Measurements from ENCODE around the gene PIK3AP1. TPM values are rescaled to one million over a fixed set of nuclear protein-coding genes. Genes with fewer than 3 reads are reported as not detected.

Gene PIK3AP1
- total RNA-seq, 1 experiment from 2014 or later, result 131 TPM

- Histone ChIP-seq H3K9me3 (ENCODE audit: low read length) (no peaks in the 10 kb centered on the region), H2AFZ (ENCODE audit: low read length) (no peak overlapping the region), H3K9ac (ENCODE audit: low read length) (no peak overlapping the region), H3K79me2 (ENCODE audit: low read length) (no peaks in the 10 kb centered on the region; the same call in 1 of the 2 replicates), H3K36me3 (ENCODE audit: insufficient read depth, low read length) (peaks cover 20% of the 10 kb centered on the region), H3K4me3 (ENCODE audit: low read length) (no peak overlapping the region), H3K27me3 (ENCODE audit: low read length) (no peaks in the 10 kb centered on the region), H3K9me2 (replicated peaks; ENCODE audit: insufficient read depth, low read length) (no peaks in the 10 kb centered on the region), H3K27ac (ENCODE audit: low read length) (no peak overlapping the region), H3K4me1 (ENCODE audit: low read length) (no peaks in the 10 kb centered on the region), H3K4me2 (ENCODE audit: low read depth, low read length, poor library complexity, severe bottlenecking) (no peak overlapping the region), H4K20me1 (ENCODE audit: insufficient read depth, low read depth, low read length) (no peaks in the 10 kb centered on the region)
- DNase-seq, result no peak
Observed at GRCh38 chr10:96606216-96606615, 114.1 kb downstream of the PIK3AP1 start.

GRCh38 chr10:96600337-96600736, 120.0 kb downstream of the PIK3AP1 start:
- Histone ChIP-seq H3K36me3 (ENCODE audit: insufficient read depth, low read length) (peaks cover 14% of the 10 kb centered on the region; the same call in 1 of the 2 replicates), H4K20me1 (ENCODE audit: insufficient read depth, low read depth, low read length) (no peaks in the 10 kb centered on the region), H3K4me1 (ENCODE audit: low read length) (peaks cover 7% of the 10 kb centered on the region; the same call in 1 of the 2 replicates), H3K79me2 (ENCODE audit: low read length) (no peaks in the 10 kb centered on the region), H3K27ac (ENCODE audit: low read length) (no peak overlapping the region), H3K9me3 (ENCODE audit: low read length) (no peaks in the 10 kb centered on the region), H3K9ac (ENCODE audit: low read length) (no peak overlapping the region), H3K9me2 (replicated peaks; ENCODE audit: insufficient read depth, low read length) (no peaks in the 10 kb centered on the region), H3K27me3 (ENCODE audit: low read length) (no peaks in the 10 kb centered on the region), H3K4me2 (ENCODE audit: low read depth, low read length, poor library complexity, severe bottlenecking) (no peak overlapping the region), H3K4me3 (ENCODE audit: low read length) (no peak overlapping the region), H2AFZ (ENCODE audit: low read length) (no peak overlapping the region)
- no peak for DNase-seq

GRCh38 chr10:96598846-96599245, 121.5 kb downstream of the PIK3AP1 start:
- Histone ChIP-seq H3K4me3 (ENCODE audit: low read length) (no peak overlapping the region), H4K20me1 (ENCODE audit: insufficient read depth, low read depth, low read length) (no peaks in the 10 kb centered on the region), H3K4me1 (ENCODE audit: low read length) (peaks cover 7% of the 10 kb centered on the region; the same call in 1 of the 2 replicates), H3K9me2 (replicated peaks; ENCODE audit: insufficient read depth, low read length) (no peaks in the 10 kb centered on the region), H3K9ac (ENCODE audit: low read length) (no peak overlapping the region), H2AFZ (ENCODE audit: low read length) (no peak overlapping the region), H3K27me3 (ENCODE audit: low read length) (no peaks in the 10 kb centered on the region), H3K36me3 (ENCODE audit: insufficient read depth, low read length) (peaks cover 27% of the 10 kb centered on the region; the same call in 1 of the 2 replicates), H3K4me2 (ENCODE audit: low read depth, low read length, poor library complexity, severe bottlenecking) (no peak overlapping the region), H3K9me3 (ENCODE audit: low read length) (no peaks in the 10 kb centered on the region), H3K27ac (ENCODE audit: low read length) (no peak overlapping the region), H3K79me2 (ENCODE audit: low read length) (no peaks in the 10 kb centered on the region)
- no peak for DNase-seq

- H3K9me2 ChIP-seq (replicated peaks; ENCODE audit: insufficient read depth, low read length), result no peaks in the 10 kb centered on the region
- no peak overlapping the region for H3K4me2 ChIP-seq (ENCODE audit: low read depth, low read length, poor library complexity, severe bottlenecking)
- H2AFZ ChIP-seq (ENCODE audit: low read length), result no peak overlapping the region
- no peak overlapping the region for H3K4me3 ChIP-seq (ENCODE audit: low read length)
- H3K27ac ChIP-seq (ENCODE audit: low read length), result no peak overlapping the region
- H3K27me3 ChIP-seq (ENCODE audit: low read length), result no peaks in the 10 kb centered on the region
- H4K20me1 ChIP-seq (ENCODE audit: insufficient read depth, low read depth, low read length), result no peaks in the 10 kb centered on the region
- peaks cover 7% of the 10 kb centered on the region; the same call in 1 of the 2 replicates for H3K4me1 ChIP-seq (ENCODE audit: low read length)
- no peaks in the 10 kb centered on the region for H3K9me3 ChIP-seq (ENCODE audit: low read length)
- no peak for DNase-seq
- H3K9ac ChIP-seq (ENCODE audit: low read length), result no peak overlapping the region
- H3K79me2 ChIP-seq (ENCODE audit: low read length), result no peaks in the 10 kb centered on the region
- peaks cover 33% of the 10 kb centered on the region; the same call in 1 of the 2 replicates for H3K36me3 ChIP-seq (ENCODE audit: insufficient read depth, low read length)
Observed at GRCh38 chr10:96596422-96597407, 123.6 kb downstream of the PIK3AP1 start.

- no peaks in the 10 kb centered on the region for H4K20me1 ChIP-seq (ENCODE audit: insufficient read depth, low read depth, low read length)
- H3K36me3 ChIP-seq (ENCODE audit: insufficient read depth, low read length), result peaks cover 33% of the 10 kb centered on the region; the same call in 1 of the 2 replicates
- H3K79me2 ChIP-seq (ENCODE audit: low read length), result no peaks in the 10 kb centered on the region
- no peaks in the 10 kb centered on the region for H3K9me3 ChIP-seq (ENCODE audit: low read length)
- H3K9ac ChIP-seq (ENCODE audit: low read length), result no peak overlapping the region
- no peaks in the 10 kb centered on the region for H3K9me2 ChIP-seq (replicated peaks; ENCODE audit: insufficient read depth, low read length)
- no peak overlapping the region for H3K4me3 ChIP-seq (ENCODE audit: low read length)
- no peaks in the 10 kb centered on the region for H3K27me3 ChIP-seq (ENCODE audit: low read length)
- H3K27ac ChIP-seq (ENCODE audit: low read length), result no peak overlapping the region
- peaks cover 10% of the 10 kb centered on the region for H3K4me1 ChIP-seq (ENCODE audit: low read length)
- H3K4me2 ChIP-seq (ENCODE audit: low read depth, low read length, poor library complexity, severe bottlenecking), result no peak overlapping the region
- no peak overlapping the region for H2AFZ ChIP-seq (ENCODE audit: low read length)
- DNase-seq, result no peak
Observed at GRCh38 chr10:96595741-96596140, 124.6 kb downstream of the PIK3AP1 start.

GRCh38 chr10:96591946-96592345, 128.4 kb downstream of the PIK3AP1 start:
- no peak overlapping the region for H2AFZ ChIP-seq (ENCODE audit: low read length)
- peaks cover 25% of the 10 kb centered on the region; the same call in 1 of the 2 replicates for H3K36me3 ChIP-seq (ENCODE audit: insufficient read depth, low read length)
- H3K4me1 ChIP-seq (ENCODE audit: low read length), result peaks cover 44% of the 10 kb centered on the region
- DNase-seq, result no peak
- no peaks in the 10 kb centered on the region for H3K9me3 ChIP-seq (ENCODE audit: low read length)
- no peaks in the 10 kb centered on the region for H3K27me3 ChIP-seq (ENCODE audit: low read length)
- H3K27ac ChIP-seq (ENCODE audit: low read length), result no peak overlapping the region
- no peaks in the 10 kb centered on the region for H3K9me2 ChIP-seq (replicated peaks; ENCODE audit: insufficient read depth, low read length)
- no peaks in the 10 kb centered on the region for H4K20me1 ChIP-seq (ENCODE audit: insufficient read depth, low read depth, low read length)
- no peaks in the 10 kb centered on the region for H3K79me2 ChIP-seq (ENCODE audit: low read length)
- H3K4me2 ChIP-seq (ENCODE audit: low read depth, low read length, poor library complexity, severe bottlenecking), result no peak overlapping the region
- H3K4me3 ChIP-seq (ENCODE audit: low read length), result no peak overlapping the region
- H3K9ac ChIP-seq (ENCODE audit: low read length), result no peak overlapping the region

- peak overlapping the region; percentile 91 for H3K4me2 ChIP-seq (ENCODE audit: low read depth, low read length, poor library complexity, severe bottlenecking)
Observed at GRCh38 chr10:96588616-96589419, 131.5 kb downstream of the PIK3AP1 start.

More at GRCh38 chr10:96588616-96589419, 131.5 kb downstream of the PIK3AP1 start:
- peak overlapping the region; percentile 95 for H3K4me3 ChIP-seq (ENCODE audit: low read length)
- H3K4me1 ChIP-seq (ENCODE audit: low read length), result peaks cover 47% of the 10 kb centered on the region
- H3K79me2 ChIP-seq (ENCODE audit: low read length), result peaks cover 27% of the 10 kb centered on the region
- H3K36me3 ChIP-seq (ENCODE audit: insufficient read depth, low read length), result peaks cover 6% of the 10 kb centered on the region; the same call in 1 of the 2 replicates
- H3K9me3 ChIP-seq (ENCODE audit: low read length), result no peaks in the 10 kb centered on the region
- H3K9me2 ChIP-seq (replicated peaks; ENCODE audit: insufficient read depth, low read length), result no peaks in the 10 kb centered on the region
- H2AFZ ChIP-seq (ENCODE audit: low read length), result no peak overlapping the region
- H3K27ac ChIP-seq (ENCODE audit: low read length), result peak overlapping the region; percentile 91
- H3K9ac ChIP-seq (ENCODE audit: low read length), result peak overlapping the region; percentile 90
- no peaks in the 10 kb centered on the region for H4K20me1 ChIP-seq (ENCODE audit: insufficient read depth, low read depth, low read length)
- peak; percentile 42 for DNase-seq
- H3K27me3 ChIP-seq (ENCODE audit: low read length), result no peaks in the 10 kb centered on the region
